ENCODE measurements around the gene COL1A1. TPM values are rescaled to one million over a fixed set of nuclear protein-coding genes. Genes with fewer than 3 reads are reported as not detected.

The COL1A1 gene
- total and polyA plus RNA-seq, 2 of the 13 experiments (the other 11 are each of a cell fraction or from before 2014, with no cell fraction given), result 0.05 TPM; not detected in 1

GRCh38 chr17:50149417-50150353 lies 51.7 kb downstream of the COL1A1 start (continued):
- TF ChIP-seq NR1H2 (CRISPR knock-in tag; IDR thresholded peaks at IDR 0.05; ENCODE audit: borderline replicate concordance, low read depth), result peak; percentile 34; the same call in 1 of the 2 replicates
- no peak for TF ChIP-seq ZFP36L2 (CRISPR knock-in tag; IDR thresholded peaks at IDR 0.05)
- TF ChIP-seq POGZ (CRISPR knock-in tag; IDR thresholded peaks at IDR 0.05), result no peak
- TF ChIP-seq ZEB1 (IDR thresholded peaks at IDR 0.05; ENCODE audit: insufficient replicate concordance, low read depth), result no peak
- TF ChIP-seq ZNF879 (CRISPR knock-in tag; IDR thresholded peaks at IDR 0.05), result 0 out of 2 replicates have a peak, but pooled peaks have one; percentile 13
- TF ChIP-seq SRSF4 (IDR thresholded peaks at IDR 0.05; ENCODE audit: low read depth, low read length, poor library complexity, severe bottlenecking), result no peak
- no peak for TF ChIP-seq ZNF3 (CRISPR knock-in tag; IDR thresholded peaks at IDR 0.05)
- TF ChIP-seq FIP1L1 (IDR thresholded peaks at IDR 0.05; ENCODE audit: borderline replicate concordance, insufficient read depth, low read depth, low read length), result no peak
- TF ChIP-seq GPN1 (CRISPR knock-in tag; IDR thresholded peaks at IDR 0.05; ENCODE audit: borderline replicate concordance), result no peak
- peak; percentile 99 for TF ChIP-seq HNRNPLL (IDR thresholded peaks at IDR 0.05; ENCODE audit: low read depth, low read length, poor library complexity, severe bottlenecking)
- TF ChIP-seq BCL6 (CRISPR knock-in tag; IDR thresholded peaks at IDR 0.05), result no peak; the same call in 1 of the 2 replicates
- no peak for TF ChIP-seq ATF3 (CRISPR knock-in tag; IDR thresholded peaks at IDR 0.05)
- peak; percentile 31; the same call in 1 of the 2 replicates for TF ChIP-seq PATZ1 (CRISPR knock-in tag; IDR thresholded peaks at IDR 0.05)
- TF ChIP-seq MXD1 (CRISPR knock-in tag; IDR thresholded peaks at IDR 0.05), result peak; percentile 72
- no peak for TF ChIP-seq CREB1 (IDR thresholded peaks at IDR 0.05)
- TF ChIP-seq CREB1 (CRISPR knock-in tag; IDR thresholded peaks at IDR 0.05), result no peak
- TF ChIP-seq ZNF709 (CRISPR knock-in tag; IDR thresholded peaks at IDR 0.05), result no peak; the same call in 1 of the 2 replicates
- no peak for TF ChIP-seq LCORL (IDR thresholded peaks at IDR 0.05)
- no peak for TF ChIP-seq LCORL (CRISPR knock-in tag; IDR thresholded peaks at IDR 0.05)
- TF ChIP-seq ZNF530 (CRISPR knock-in tag; IDR thresholded peaks at IDR 0.05; ENCODE audit: low read depth), result no peak
- TF ChIP-seq CREM (IDR thresholded peaks at IDR 0.05), result no peak
- no peak for TF ChIP-seq CREM (CRISPR knock-in tag; IDR thresholded peaks at IDR 0.05)
- TF ChIP-seq FOXP4 (CRISPR knock-in tag; IDR thresholded peaks at IDR 0.05), result no peak
- no peak for TF ChIP-seq ZBTB7B (CRISPR knock-in tag; IDR thresholded peaks at IDR 0.05)
- no peak; the same call in 1 of the 2 replicates for TF ChIP-seq NKX3-1 (CRISPR knock-in tag; IDR thresholded peaks at IDR 0.05)
- TF ChIP-seq TOE1 (CRISPR knock-in tag; IDR thresholded peaks at IDR 0.05), result no peak
- TF ChIP-seq ZNF672 (CRISPR knock-in tag; IDR thresholded peaks at IDR 0.05), result no peak
- TF ChIP-seq ZNF274 (CRISPR knock-in tag; IDR thresholded peaks at IDR 0.05), result peak; percentile 46; the same call in 1 of the 2 replicates
